HG03108 (cell line): ENCODE measurements around the gene OR11L1.

ENCODE experiments used
- ATAC-seq: cut with Tn5 transposase; IDR thresholded peaks from one replicate; pipeline ENCODE4 v1.9.1; 2021; ENCODE audit warnings: moderate library complexity; ENCODE audit not compliant: unreplicated experiment

OR11L1 gene

DNA sequence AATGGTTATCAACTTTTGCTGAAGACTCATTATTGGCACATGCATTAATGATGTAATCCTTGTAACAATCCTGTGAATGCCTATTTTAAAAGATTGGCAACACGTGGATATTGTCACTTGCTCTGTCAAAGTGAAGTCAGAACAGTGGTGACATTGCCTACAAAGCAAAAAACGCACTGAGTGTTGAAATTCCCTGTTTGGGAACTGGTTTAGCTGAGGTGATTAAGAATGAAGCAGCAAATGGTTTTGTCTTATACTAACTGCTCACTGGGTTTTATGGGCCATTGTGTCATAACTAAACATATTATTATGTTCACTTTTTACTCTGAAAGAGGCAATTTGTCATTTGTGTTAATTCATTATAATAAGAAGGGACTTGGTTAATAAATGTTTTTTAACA lies 29.1 kb downstream of the OR11L1 start:
- ATAC-seq, result no peak

DNA sequence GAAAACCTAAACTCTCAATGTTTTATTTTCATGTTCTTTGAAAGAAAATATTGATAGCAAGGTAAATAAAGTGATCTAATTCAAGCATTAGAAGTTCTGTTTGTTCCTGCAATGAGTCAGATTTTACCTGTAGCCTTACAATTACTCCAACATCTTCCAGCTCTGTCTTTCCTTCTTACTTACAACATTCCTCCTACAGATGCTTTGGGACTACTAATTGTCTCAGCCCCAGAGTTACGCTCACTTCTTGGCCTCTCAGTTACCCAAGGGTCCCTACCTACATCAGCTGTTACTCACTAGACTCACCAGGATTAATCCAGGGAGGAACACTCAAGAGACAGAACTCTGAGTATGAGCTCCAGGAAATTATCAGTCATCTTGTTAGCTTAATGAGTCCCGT lies 44.2 kb downstream of the OR11L1 start:
- no peak for ATAC-seq
